Renal cortical epithelial cell (primary cell): ENCODE measurements around the gene ZNF302. TPM values are rescaled to one million over a fixed set of nuclear protein-coding genes. Genes with fewer than 3 reads are reported as not detected.
A peak's percentile ranks its signal among the peaks of the same experiment; 100 is the strongest.

Experiments
- DNase-seq: peaks from one replicate; pipeline ENCODE4 v3.0.0-alpha.2; 2011; ENCODE audit warnings: low read depth
- total RNA-seq: library from RNA; depleted of rRNA; stranded (reverse); fragments of >200 nt; gene quantifications from 2 replicates; pipeline ENCODE4 v1.2.3, GENCODE V29; 2014

ZNF302 gene
- total RNA-seq, 1 donor from 2014 or later: 32.8 TPM

DNA sequence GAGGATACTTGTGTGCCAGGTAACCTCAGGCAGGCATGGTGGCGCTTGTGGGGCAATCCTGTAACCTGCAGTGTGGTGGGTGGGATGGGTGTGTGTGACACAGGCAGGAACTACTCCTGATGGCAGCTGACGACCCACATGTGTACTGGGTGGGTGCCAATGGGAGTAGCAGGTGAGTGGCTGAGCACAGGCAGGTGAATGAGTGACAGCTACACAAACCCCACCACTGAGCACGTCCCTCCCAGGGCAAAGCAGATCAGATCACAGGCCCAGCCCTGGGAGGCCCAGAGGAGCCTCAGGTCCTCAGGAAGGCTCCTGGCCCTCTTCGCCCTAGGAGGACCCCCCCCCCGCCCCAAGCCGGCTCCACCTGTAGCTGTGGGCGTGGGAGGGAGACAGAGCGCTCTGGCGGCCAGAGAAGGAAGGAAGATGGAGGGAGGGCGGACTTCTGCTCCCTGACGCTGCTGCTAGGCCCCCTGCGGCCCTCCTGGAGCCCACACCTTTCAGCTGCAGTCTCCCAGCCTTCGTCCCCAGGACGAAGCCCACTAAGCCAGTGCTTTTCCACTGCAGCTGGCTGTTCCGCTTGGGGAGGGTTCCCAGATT, 55.2 kb downstream of the ZNF302 start:
- no peak for DNase-seq

DNA sequence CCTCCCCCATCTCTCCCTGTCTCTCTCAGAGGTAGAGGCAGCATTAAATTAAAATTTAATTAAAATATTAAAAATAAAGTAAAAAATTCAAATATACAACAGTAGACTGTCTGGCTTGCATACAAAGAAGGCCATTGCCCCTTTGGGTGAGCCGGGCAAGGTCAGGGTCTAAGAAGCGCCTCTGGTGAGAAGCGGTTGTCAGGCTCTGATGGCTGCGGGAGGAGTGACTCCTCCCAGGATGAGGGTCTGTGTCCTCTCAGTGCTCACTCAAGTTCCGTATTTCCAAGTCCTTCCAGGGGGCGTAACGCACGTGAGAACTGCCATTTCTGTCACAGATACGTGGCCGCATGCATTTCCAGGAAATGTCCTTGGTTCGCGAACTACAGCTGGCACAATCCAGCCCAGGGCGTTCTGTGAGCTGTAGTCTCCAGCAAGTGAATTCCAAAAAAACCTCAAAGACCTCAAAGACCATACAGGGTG, 55.8 kb downstream of the ZNF302 start:
- DNase-seq: no peak

DNA sequence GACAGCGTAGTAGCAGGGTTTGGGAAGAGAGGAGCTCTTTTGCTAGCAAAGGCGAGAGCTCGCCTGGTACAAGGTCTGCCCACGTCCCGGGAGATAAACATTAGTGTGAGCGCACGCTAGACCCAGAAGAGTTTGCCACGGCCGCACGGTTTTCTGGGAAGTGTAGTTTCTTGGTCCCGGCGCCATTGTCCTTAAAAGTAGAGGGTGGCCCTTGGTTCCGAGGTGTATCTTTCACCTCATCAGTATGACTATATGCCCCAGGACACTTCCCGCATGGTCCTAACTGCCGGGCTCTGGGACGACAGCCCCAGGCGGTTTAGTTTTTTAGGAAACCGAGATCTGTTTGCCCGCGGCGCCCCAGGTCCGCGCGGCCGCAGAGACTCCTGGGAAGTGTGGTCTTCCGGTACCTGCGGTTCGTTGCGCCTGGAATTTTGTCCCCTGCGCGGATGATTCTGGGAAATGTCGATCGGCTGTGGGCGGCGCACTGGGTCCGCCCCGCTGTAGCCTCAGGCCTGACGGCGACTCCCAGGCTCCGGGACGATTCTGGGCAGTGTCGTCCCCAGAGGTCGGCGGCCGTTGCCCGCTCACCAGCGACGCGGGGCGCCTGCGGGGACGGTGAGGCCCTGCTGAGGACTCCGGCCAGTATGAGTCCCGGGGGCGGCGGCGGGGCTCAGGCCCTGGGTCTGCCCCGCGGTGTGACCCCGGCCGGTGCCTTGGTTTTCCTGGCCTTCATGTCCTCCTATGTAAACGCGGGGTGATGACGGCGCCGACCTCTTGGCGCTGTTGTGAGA, 56.5 kb downstream of the ZNF302 start, which contains the start of gene ZNF181:
TSS of gene ZNF181 (plus strand) at position 498 of the 791 bp plus-strand sequence. CDS start 795 bp downstream, outside the sequence.
- peak; percentile 77 for DNase-seq

DNA sequence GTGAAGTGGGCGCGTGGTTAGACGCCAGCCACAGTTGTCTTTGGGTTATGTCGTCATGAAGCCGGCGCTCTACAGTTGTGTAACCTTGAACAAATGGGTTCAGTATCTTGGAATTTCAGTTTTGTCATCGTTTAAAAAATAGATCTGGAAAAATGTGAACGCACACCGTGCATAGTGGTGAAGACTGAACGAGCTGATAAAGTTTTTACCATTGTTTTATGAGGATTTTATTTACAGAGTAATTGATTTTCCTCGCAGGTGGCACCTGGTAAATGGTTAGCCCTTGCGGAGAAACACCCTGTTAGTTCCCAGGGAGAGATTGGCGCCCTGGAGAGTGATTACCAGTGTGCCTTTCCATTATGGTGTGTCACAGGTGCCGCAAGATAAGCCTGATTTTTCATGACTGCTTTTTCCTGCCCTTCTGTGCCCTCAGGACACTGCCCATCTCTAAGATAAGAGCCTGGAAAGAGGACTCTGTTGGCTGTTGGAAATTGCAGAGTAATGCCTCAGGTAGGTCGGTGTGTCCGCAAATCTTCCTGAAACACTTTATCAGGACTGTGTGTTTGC, 57.1 kb downstream of the ZNF302 start:
- DNase-seq: peak; percentile 70

Other genes starting within 250 kb of the ZNF302 start
- 123 and 160 TPM in 2 replicates for gene UBA2, start 249.3 kb upstream of the ZNF302 start, total RNA-seq
- 27.4 and 38.0 TPM in 2 replicates for gene WTIP, start 195.9 kb upstream of the ZNF302 start, total RNA-seq
- gene SCGB2B2, start 519 bp upstream of the ZNF302 start, total RNA-seq: 0.15 TPM in 1 of 2 replicates, not detected in the other
- gene ZNF181, start 56.6 kb downstream of the ZNF302 start, total RNA-seq: 14.4 and 20.7 TPM in 2 replicates
- 3.8 and 7.2 TPM in 2 replicates for gene ZNF599, start 95.5 kb downstream of the ZNF302 start, total RNA-seq
- 0.69 and 4.7 TPM in 2 replicates for gene ZNF30, start 249.2 kb downstream of the ZNF302 start, total RNA-seq